Spleen (tissue), 11 donors: ENCODE measurements around the gene MEOX1. TPM values are rescaled to one million over a fixed set of nuclear protein-coding genes. Genes with fewer than 3 reads are reported as not detected.

Source experiments
- DNase-seq: peaks from one replicate; pipeline ENCODE4 v3.0.0-alpha.2; 2020
- H3K27ac ChIP-seq, 8 donors: fragments of 200-600 bp; sonication (generic) in 7 of 8; 1 replicate in 4 of 8; 2 replicates in 4 of 8; pipeline versions ENCODE4 v1.5.0 to v1.8.0; 2016 to 2021; ENCODE audit warnings: inconsistent platforms in 4 of 8, mild to moderate bottlenecking in 4 of 8, moderate library complexity in 1 of 8
- H3K27me3 ChIP-seq, 7 donors: fragments of 200-600 bp; sonication (generic) in 6 of 7; replicated peaks in 1 of 7; 1 replicate in 4 of 7; 2 replicates in 3 of 7; pipeline versions ENCODE4 v1.5.0 to v1.8.0; 2016 to 2021; ENCODE audit warnings: inconsistent platforms in 3 of 7, mild to moderate bottlenecking in 1 of 7
- H3K36me3 ChIP-seq, 6 donors: fragments of 200-600 bp; sonication (generic) in 5 of 6; 1 replicate in 4 of 6; 2 replicates in 2 of 6; pipeline versions ENCODE4 v1.5.0 to v1.8.0; 2016 to 2021; ENCODE audit warnings: inconsistent platforms in 2 of 6
- H3K4me1 ChIP-seq, 6 donors: fragments of 200-600 bp; sonication (generic) in 5 of 6; 1 replicate in 3 of 6; 2 replicates in 3 of 6; pipeline versions ENCODE4 v1.5.0 to v1.8.0; 2016 to 2021; ENCODE audit warnings: inconsistent platforms in 3 of 6
- H3K4me3 ChIP-seq, 8 donors: fragments of 200-600 bp; sonication (generic) in 7 of 8; 1 replicate in 4 of 8; 2 replicates in 4 of 8; pipeline versions ENCODE4 v1.5.0 to v1.8.0; 2016 to 2021; ENCODE audit warnings: inconsistent platforms in 4 of 8, mild to moderate bottlenecking in 4 of 8, moderate library complexity in 2 of 8
- H3K9me3 ChIP-seq, 8 donors: fragments of 200-600 bp; sonication (generic) in 7 of 8; 1 replicate in 4 of 8; 2 replicates in 4 of 8; pipeline versions ENCODE4 v1.5.0 to v1.8.0; 2016 to 2021; ENCODE audit warnings: inconsistent platforms in 4 of 8
- POLR2A ChIP-seq, 3 donors: fragments of 450-650 bp; IDR thresholded peaks; one replicate each; pipeline ENCODE4 v1.5.1; 2017; ENCODE audit warnings: antibody characterized with exemption in 3 of 3, mild to moderate bottlenecking in 1 of 3
- POLR2AphosphoS5 ChIP-seq, 3 donors: sonication (generic); formaldehyde crosslinking; IDR thresholded peaks; one replicate each; pipeline ENCODE4 v1.5.1; 2017; ENCODE audit warnings: antibody characterized with exemption in 3 of 3
- WGBS, 5 donors: extraction: QIAGEN DNeasy Blood & Tissue Kit in 3 of 5; methylation state at CpG; one replicate each; pipeline versions ENCODE4 v1.1.5 to v1.1.7; 2013 to 2018; 5-methylcytosine and 5-hydroxymethylcytosine counted together
- intact Hi-C: fragments of 100-400 bp; cut with DNase I; formaldehyde crosslinking; loops from one replicate; pipeline ENCODE4 v1.15.0; 2023; ENCODE audit warnings: low total_unique reads
- polyA plus RNA-seq, 3 donors: library from polyadenylated mRNA; stranded (reverse); fragments of 200-250 nt; gene quantifications; one replicate each; pipeline ENCODE4 v1.2.1, GENCODE V29; 2013
- total RNA-seq, 7 donors: library from RNA; depleted of rRNA in 3 of 7; stranded (reverse); fragments of >200 nt in 3 of 7; fragmentation: NEBNext Ultra II Directional in 4 of 7; extraction: Animal tissue kit (Norgen Biotek cat#: 25700) in 4 of 7; gene quantifications; one replicate each; pipeline versions ENCODE4 v1.1.0 to v1.2.1, GENCODE V29; 2016 to 2021
- TF ChIP-seq, protein P1 (sequence below), 11 experiments: fragments of 200-600 bp in 7 of 11; fragments of 450-650 bp in 4 of 11; sonication (generic) in 4 of 11; IDR thresholded peaks in 8 of 11; conservative IDR thresholded peaks in 3 of 11; 1 replicate in 7 of 11; 2 replicates in 4 of 11; pipeline versions ENCODE4 v1.4.0 to v1.8.0; 2016 to 2021; ENCODE audit warnings: antibody characterized with exemption in 11 of 11, inconsistent platforms in 4 of 11, mild to moderate bottlenecking in 1 of 11
- donor health status: healthy with polysubstance abuse.
- donor health status: DM: no; HTN: no; CAD: no; lungs with moderate emphysema.
- donor health status: DM: no; HTN: no; CAD: no.
- donor health status: Bipolar disorder and iron deficiency.
- donor health status: healthy.
- donor health status: DM: no; HTN: no; CAD: no.
- donor health status: DM: yes; HTN: yes; CAD: no.

MEOX1 gene
- total and polyA plus RNA-seq, 10 donors = 4.1 to 46.9 (median 14.4) TPM

DNA sequence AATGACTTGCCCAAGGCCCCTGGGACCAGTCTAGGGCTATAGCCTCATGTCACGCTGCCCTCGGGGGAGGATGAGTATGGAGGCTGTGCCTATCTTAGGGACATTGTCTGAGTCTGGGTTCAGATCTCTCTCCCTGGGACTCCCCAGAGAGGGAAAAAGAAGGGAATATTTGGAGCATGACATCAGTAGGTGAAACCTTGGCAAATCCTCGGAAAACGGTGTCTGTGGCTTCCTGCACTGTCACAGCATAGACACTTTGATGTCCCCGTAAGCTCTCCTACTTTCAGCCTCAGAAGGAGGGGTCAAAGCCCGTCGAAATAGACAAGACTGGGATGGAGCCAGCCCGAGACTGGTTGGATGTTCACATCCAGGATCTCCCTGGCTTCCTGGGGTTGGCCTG lies 11.3 kb downstream of the MEOX1 start:
- no peaks in the 10 kb centered on the region for H3K9me3 ChIP-seq
- WGBS, 5 donors = 60 to 85% (median 66%) methylated on average over 8 of the region's 8 CpGs
- TF ChIP-seq POLR2AphosphoS5 (IDR thresholded peaks at IDR 0.05) = no peak
- no peak for TF ChIP-seq POLR2A (IDR thresholded peaks at IDR 0.05)
- TF ChIP-seq, protein P1, sequence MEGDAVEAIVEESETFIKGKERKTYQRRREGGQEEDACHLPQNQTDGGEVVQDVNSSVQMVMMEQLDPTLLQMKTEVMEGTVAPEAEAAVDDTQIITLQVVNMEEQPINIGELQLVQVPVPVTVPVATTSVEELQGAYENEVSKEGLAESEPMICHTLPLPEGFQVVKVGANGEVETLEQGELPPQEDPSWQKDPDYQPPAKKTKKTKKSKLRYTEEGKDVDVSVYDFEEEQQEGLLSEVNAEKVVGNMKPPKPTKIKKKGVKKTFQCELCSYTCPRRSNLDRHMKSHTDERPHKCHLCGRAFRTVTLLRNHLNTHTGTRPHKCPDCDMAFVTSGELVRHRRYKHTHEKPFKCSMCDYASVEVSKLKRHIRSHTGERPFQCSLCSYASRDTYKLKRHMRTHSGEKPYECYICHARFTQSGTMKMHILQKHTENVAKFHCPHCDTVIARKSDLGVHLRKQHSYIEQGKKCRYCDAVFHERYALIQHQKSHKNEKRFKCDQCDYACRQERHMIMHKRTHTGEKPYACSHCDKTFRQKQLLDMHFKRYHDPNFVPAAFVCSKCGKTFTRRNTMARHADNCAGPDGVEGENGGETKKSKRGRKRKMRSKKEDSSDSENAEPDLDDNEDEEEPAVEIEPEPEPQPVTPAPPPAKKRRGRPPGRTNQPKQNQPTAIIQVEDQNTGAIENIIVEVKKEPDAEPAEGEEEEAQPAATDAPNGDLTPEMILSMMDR (IDR thresholded peaks at IDR 0.05 in 8 of 11, conservative IDR thresholded peaks at IDR 0.05 in 3 of 11) = no peak
- peaks cover 0 to 25% (median 11%) of the 10 kb centered on the region in 7 donors for H3K27me3 ChIP-seq
- no peaks in the 10 kb centered on the region for H3K36me3 ChIP-seq
- no peak for DNase-seq
- H3K4me3 ChIP-seq = no peak overlapping the region
- H3K27ac ChIP-seq = peak overlapping the region in 1 of 8 donors; percentile 25
- intact Hi-C loops = no loop called here
- peaks cover 6 to 37% (median 23%) of the 10 kb centered on the region in 6 donors for H3K4me1 ChIP-seq

DNA sequence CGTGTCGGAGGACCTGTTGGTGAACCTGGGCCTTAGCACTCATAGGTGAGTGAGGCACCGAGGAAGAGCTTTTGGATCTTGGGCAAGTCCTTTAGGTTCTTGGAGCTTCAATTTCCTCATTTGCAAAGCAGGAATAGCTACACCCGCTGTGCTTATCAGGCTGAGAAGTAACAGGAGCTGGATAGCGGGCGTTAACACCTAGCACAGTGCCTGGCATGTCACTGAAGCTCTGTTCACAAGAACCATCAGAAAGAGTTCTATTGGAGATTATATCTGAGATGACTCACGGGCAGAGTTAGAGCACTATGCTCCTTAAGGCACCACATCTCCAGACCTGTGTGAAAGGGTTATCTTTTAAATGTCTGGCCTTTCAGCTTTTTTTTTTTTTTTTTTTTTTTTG lies 12.8 kb downstream of the MEOX1 start:
- H3K9me3 ChIP-seq = no peaks in the 10 kb centered on the region
- peaks cover 5 to 33% (median 23%) of the 10 kb centered on the region in 6 donors for H3K4me1 ChIP-seq
- TF ChIP-seq POLR2AphosphoS5 (IDR thresholded peaks at IDR 0.05) (no peak), POLR2A (IDR thresholded peaks at IDR 0.05) (no peak)
- TF ChIP-seq, protein P1 (IDR thresholded peaks at IDR 0.05 in 8 of 11, conservative IDR thresholded peaks at IDR 0.05 in 3 of 11) = no peak
- WGBS, 5 donors = 86 to 98% (median 91%) methylated on average over 7 of the region's 7 CpGs
- no peak overlapping the region for H3K4me3 ChIP-seq
- H3K36me3 ChIP-seq = no peaks in the 10 kb centered on the region
- intact Hi-C loops = no loop called here
- DNase-seq = no peak
- peaks cover 0 to 35% (median 12%) of the 10 kb centered on the region in 7 donors for H3K27me3 ChIP-seq
- no peak overlapping the region for H3K27ac ChIP-seq

DNA sequence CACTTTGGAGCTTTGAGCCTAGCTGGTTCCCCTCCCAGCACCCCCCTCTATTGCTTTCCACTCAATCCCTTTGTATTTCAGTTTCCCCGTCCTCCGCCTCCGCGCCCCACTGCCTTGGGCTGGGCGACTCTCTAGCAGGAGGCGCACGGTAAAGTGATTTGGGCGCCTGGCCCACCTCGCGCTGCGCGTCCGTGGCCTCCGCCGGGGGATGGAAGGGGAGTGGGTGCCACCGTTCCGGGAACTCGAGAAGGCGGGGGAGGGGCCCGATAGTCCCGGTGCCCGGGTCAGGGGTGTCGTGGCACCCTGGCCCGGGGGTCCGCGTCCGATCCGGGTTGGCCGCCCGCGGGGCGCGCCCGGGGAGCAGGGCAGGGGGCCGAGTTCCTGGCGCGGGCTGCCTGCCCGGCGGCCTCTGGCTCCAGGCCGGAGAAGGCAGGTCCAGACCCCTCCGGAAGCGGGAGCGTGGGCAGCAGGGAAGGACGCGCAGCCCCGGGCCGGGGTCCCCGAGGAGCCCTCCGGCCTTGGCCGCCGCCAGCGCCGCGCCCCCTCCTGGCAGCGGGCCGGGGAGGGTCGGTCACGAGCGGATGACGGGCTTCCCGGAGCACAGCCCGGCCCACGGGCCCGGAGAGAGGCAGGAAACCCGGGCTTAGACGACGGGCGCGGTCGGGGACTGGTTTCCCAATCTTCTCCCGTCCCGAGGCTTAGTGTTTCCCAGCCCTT lies 15.8 kb downstream of the MEOX1 start:
- Histone ChIP-seq H3K27ac (peak overlapping the region; percentile 70 to 89 (median 86)), H3K36me3 (no peaks in the 10 kb centered on the region), H3K4me1 (peaks cover 5 to 42% (median 23%) of the 10 kb centered on the region in 6 donors), H3K4me3 (peak overlapping the region in 6 of 8 donors; percentile 11 to 61 (median 30)), H3K27me3 (peaks cover 0 to 35% (median 12%) of the 10 kb centered on the region in 7 donors), H3K9me3 (no peaks in the 10 kb centered on the region)
- TF ChIP-seq POLR2A (IDR thresholded peaks at IDR 0.05) = no peak
- peak; percentile 50 to 81 (median 77) for TF ChIP-seq POLR2AphosphoS5 (IDR thresholded peaks at IDR 0.05)
- TF ChIP-seq, protein P1 (IDR thresholded peaks at IDR 0.05 in 8 of 11, conservative IDR thresholded peaks at IDR 0.05 in 3 of 11) = peak in 4 of 11 experiments; percentile 15 to 29 (median 20)
- WGBS, 5 donors = 3 to 40% (median 7%) methylated on average over 17 to 72 of the region's 72 CpGs
- DNase-seq = peak; percentile 88
- intact Hi-C loops = no loop called here

DNA sequence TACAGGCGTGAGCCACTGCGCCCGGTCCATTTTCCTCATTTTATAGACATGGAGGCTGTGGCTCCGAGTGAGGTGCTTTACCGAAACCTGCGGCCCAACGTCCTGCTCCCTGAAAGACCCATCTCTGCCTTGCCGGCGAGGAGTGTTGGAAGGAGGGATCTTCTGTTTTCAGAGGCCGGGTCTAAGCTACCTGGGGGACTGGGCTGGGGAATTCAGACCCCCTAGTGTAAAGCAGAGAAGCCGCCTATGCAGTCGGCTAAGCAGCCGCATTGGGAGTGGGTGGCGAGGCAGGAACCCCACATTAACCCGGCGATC lies 16.3 kb downstream of the MEOX1 start:
- Histone ChIP-seq H3K4me3 (peak overlapping the region in 2 of 8 donors; percentile 41 to 61), H3K9me3 (no peaks in the 10 kb centered on the region), H3K27ac (peak overlapping the region; percentile 70 to 89 (median 86)), H3K36me3 (no peaks in the 10 kb centered on the region), H3K27me3 (peaks cover 0 to 35% (median 12%) of the 10 kb centered on the region in 7 donors), H3K4me1 (peaks cover 5 to 45% (median 23%) of the 10 kb centered on the region in 6 donors)
- intact Hi-C loops = no loop called here
- DNase-seq = no peak
- TF ChIP-seq, protein P1 (IDR thresholded peaks at IDR 0.05 in 8 of 11, conservative IDR thresholded peaks at IDR 0.05 in 3 of 11) = no peak
- TF ChIP-seq POLR2AphosphoS5 (IDR thresholded peaks at IDR 0.05) = no peak
- TF ChIP-seq POLR2A (IDR thresholded peaks at IDR 0.05) = no peak
- WGBS, 5 donors = 75 to 87% (median 79%) methylated on average over 15 to 16 of the region's 16 CpGs
